Epithelial cell of esophagus (primary cell): ENCODE data around the gene CHCHD3.

Source experiments
- DNase-seq: peaks from one replicate; pipeline ENCODE4 v3.0.0; 2010; ENCODE audit warnings: low read depth
- H3K4me3 ChIP-seq: 2 replicates; pipeline ENCODE4 v1.5.1; 2011; ENCODE audit warnings: mild to moderate bottlenecking, low read length, control low read depth
- CTCF ChIP-seq: IDR thresholded peaks from 2 replicates; pipeline ENCODE4 v1.5.1; 2011; ENCODE audit warnings: low read depth, mild to moderate bottlenecking, low read length, control low read depth, inconsistent platforms; ENCODE audit not compliant: insufficient read depth; ENCODE audit errors: missing control alignments

Gene CHCHD3

GRCh38 chr7:133025056-133025455 is 56.8 kb downstream of the CHCHD3 start:
- no peak overlapping the region for H3K4me3 ChIP-seq
- TF ChIP-seq CTCF = no peak
- no peak for DNase-seq

GRCh38 chr7:133024596-133024995 is 57.3 kb downstream of the CHCHD3 start:
- H3K4me3 ChIP-seq = no peak overlapping the region
- no peak for TF ChIP-seq CTCF
- DNase-seq = no peak

- DNase-seq = no peak
- no peak for TF ChIP-seq CTCF
- H3K4me3 ChIP-seq = no peak overlapping the region
These were observed 58.4 kb downstream of the CHCHD3 start for GRCh38 chr7:133023370-133024071.

- DNase-seq = no peak
- no peak for TF ChIP-seq CTCF
- H3K4me3 ChIP-seq = no peak overlapping the region
These were observed 59.2 kb downstream of the CHCHD3 start for GRCh38 chr7:133022661-133023060.

GRCh38 chr7:133021196-133021595 is 60.7 kb downstream of the CHCHD3 start:
- no peak for TF ChIP-seq CTCF
- no peak for DNase-seq
- H3K4me3 ChIP-seq = no peak overlapping the region

GRCh38 chr7:133020496-133020895 is 61.4 kb downstream of the CHCHD3 start:
- H3K4me3 ChIP-seq = no peak overlapping the region
- TF ChIP-seq CTCF = no peak
- DNase-seq = no peak

GRCh38 chr7:133019590-133019989 is 62.3 kb downstream of the CHCHD3 start:
- DNase-seq = no peak
- TF ChIP-seq CTCF = no peak

More at GRCh38 chr7:133019590-133019989, 62.3 kb downstream of the CHCHD3 start:
- H3K4me3 ChIP-seq = no peak overlapping the region
